K562 (cell line): ENCODE results near the gene MFSD12. TPM values are rescaled to one million over a fixed set of nuclear protein-coding genes. Genes with fewer than 3 reads are reported as not detected.

Experiments used
- ATAC-seq: fragments of 200-7000 bp; cut with Tn5 transposase; 3 replicates; pipeline ENCODE4 v1.9.1; 2020; ENCODE audit warnings: moderate library complexity
- BruUV-seq: library from RNA; stranded (reverse); fragments of 400-500 nt; replicated peaks from 2 replicates; lab custom pipeline; 2021; lab: Mats Ljungman, UMichigan
- CTCF ChIA-PET: fragments of 300-600 bp; formaldehyde crosslinking; extraction: SDS; loops from one replicate; lab custom pipeline; 2021; ENCODE audit warnings: low intra/inter-chr PET ratio; lab: Yijun Ruan, JAX
- POLR2A ChIA-PET: fragments of 300-600, 350-650 bp; sonication (Branson Sonifier 250); formaldehyde crosslinking; extraction: SDS; loops from one replicate; lab custom pipeline; 2021; ENCODE audit warnings: antibody characterized with exemption, inconsistent platforms; lab: Yijun Ruan, JAX
- DNase-seq, 4 experiments: peaks; one replicate each; pipeline versions ENCODE4 v3.0.0 to v3.0.0-alpha.2; 2011 to 2018; ENCODE audit warnings: low spot score in 3 of 4, mixed read lengths in 3 of 4; ENCODE audit errors: extremely low read depth in 1 of 4
- FAIRE-seq: peaks from 2 replicates; lab custom pipeline; 2011; peaks lifted over from hg19 to GRCh38; lab: Jason Lieb, UNC
- H2AFZ ChIP-seq: 2 replicates; pipeline ENCODE4 v1.6.0; 2011; ENCODE audit warnings: low read depth, low read length, control low read depth, inconsistent platforms
- H3K27ac ChIP-seq: fragments of 200-600 bp; 3 replicates; pipeline ENCODE4 v1.8.0; 2011; ENCODE audit warnings: low read depth, mild to moderate bottlenecking, control low read depth, inconsistent platforms, low read length, moderate library complexity, mixed read lengths; ENCODE audit errors: extremely low read depth
- H3K27me3 ChIP-seq, 2 experiments: fragments of 300-600 bp in 1 of 2; 2 replicates in 1 of 2; 3 replicates in 1 of 2; pipeline versions ENCODE4 v1.6.0 to v1.8.0; 2011; ENCODE audit warnings: inconsistent platforms in 2 of 2, low read length in 2 of 2, mild to moderate bottlenecking in 1 of 2, mixed read lengths in 1 of 2, moderate library complexity in 1 of 2; ENCODE audit not compliant: control insufficient read depth in 2 of 2, insufficient read depth in 2 of 2
- H3K36me3 ChIP-seq: fragments of 300-600 bp; 3 replicates; pipeline ENCODE4 v1.8.0; 2011; ENCODE audit warnings: mild to moderate bottlenecking, low read length, inconsistent platforms; ENCODE audit not compliant: control insufficient read depth, insufficient read depth
- H3K4me1 ChIP-seq, 2 experiments: fragments of 200-600 bp in 1 of 2; replicated peaks in 1 of 2; 2 replicates in 1 of 2; 3 replicates in 1 of 2; pipeline versions ENCODE4 v1.5.1 to v1.8.0; 2011; ENCODE audit warnings: inconsistent platforms in 2 of 2, low read length in 2 of 2, mild to moderate bottlenecking in 1 of 2, mixed read lengths in 1 of 2, moderate library complexity in 1 of 2; ENCODE audit not compliant: control insufficient read depth in 2 of 2, insufficient read depth in 2 of 2
- H3K4me2 ChIP-seq: 2 replicates; pipeline ENCODE4 v1.6.1; 2011; ENCODE audit warnings: low read length, control low read depth, inconsistent platforms, mixed read lengths; ENCODE audit not compliant: insufficient read depth
- H3K4me3 ChIP-seq: fragments of 200-600 bp; sonication (generic), shearing (Covaris generic); 2 replicates; pipeline ENCODE4 v1.5.1; 2016; ENCODE audit warnings: control low read depth, inconsistent platforms
- H3K79me2 ChIP-seq: fragments of 200-600 bp; 3 replicates; pipeline ENCODE4 v1.8.0; 2011; ENCODE audit warnings: low read length, inconsistent platforms; ENCODE audit not compliant: control insufficient read depth, insufficient read depth
- H3K9ac ChIP-seq, 2 experiments: 2 replicates each; pipeline versions ENCODE4 v1.6.0 to v1.6.1; 2011; ENCODE audit warnings: low read depth in 2 of 2, low read length in 2 of 2, control low read depth in 1 of 2, inconsistent platforms in 1 of 2, mild to moderate bottlenecking in 1 of 2, mixed read lengths in 1 of 2; ENCODE audit not compliant: insufficient read depth in 1 of 2
- H3K9me1 ChIP-seq: one replicate; pipeline ENCODE4 v1.6.0; 2011; ENCODE audit warnings: inconsistent platforms, mild to moderate bottlenecking, low read length, moderate library complexity; ENCODE audit not compliant: control insufficient read depth, insufficient read depth
- H3K9me3 ChIP-seq: replicated peaks from 2 replicates; pipeline ENCODE4 v1.5.1; 2011; ENCODE audit warnings: low read depth, low read length, inconsistent platforms; ENCODE audit not compliant: control insufficient read depth, insufficient read depth
- H4K20me1 ChIP-seq: replicated peaks from 2 replicates; pipeline ENCODE4 v1.6.1; 2011; ENCODE audit warnings: low read length, inconsistent platforms, mixed read lengths; ENCODE audit not compliant: control insufficient read depth, insufficient read depth
- DACH1 ChIP-seq: fragments of 450-650 bp; IDR thresholded peaks from 2 replicates; pipeline ENCODE4 v1.6.1; 2018; ENCODE audit not compliant: partially characterized antibody
- EGR1 ChIP-seq: fragments of 450-650 bp; conservative IDR thresholded peaks from 2 replicates; pipeline ENCODE4 v1.6.1; 2017; ENCODE audit warnings: mild to moderate bottlenecking
- EHMT2 ChIP-seq: fragments of 450-650 bp; IDR thresholded peaks from 2 replicates; pipeline ENCODE4 v1.6.1; 2018; ENCODE audit warnings: antibody characterized with exemption
- HIVEP1 ChIP-seq: fragments of 250-450 bp; sonication (Bioruptor Pico); IDR thresholded peaks from 2 replicates; pipeline ENCODE4 v1.4.0; 2020; ENCODE audit warnings: mild to moderate bottlenecking
- ILF3 ChIP-seq: fragments of 450-650 bp; IDR thresholded peaks from 2 replicates; pipeline ENCODE4 v1.6.1; 2018; ENCODE audit warnings: antibody characterized with exemption, mild to moderate bottlenecking, moderate library complexity, borderline replicate concordance
- NBN ChIP-seq: fragments of 450-650 bp; IDR thresholded peaks from 2 replicates; pipeline ENCODE4 v1.6.1; 2016; ENCODE audit warnings: low read depth, mild to moderate bottlenecking
- PCBP2 ChIP-seq: fragments of 200-400 bp; formaldehyde crosslinking; IDR thresholded peaks from 2 replicates; pipeline ENCODE4 v1.6.1; 2018; ENCODE audit warnings: low read length, low read depth, mild to moderate bottlenecking, moderate library complexity; ENCODE audit not compliant: poor library complexity, severe bottlenecking
- RBBP5 ChIP-seq: fragments of 200-600 bp; sonication (generic); IDR thresholded peaks from 2 replicates; pipeline ENCODE4 v1.6.1; 2012; ENCODE audit warnings: borderline replicate concordance, mild to moderate bottlenecking, low read length, control low read depth, inconsistent platforms; ENCODE audit not compliant: insufficient read depth, poor library complexity, severe bottlenecking
- RHOXF2B ChIP-seq: fragments of 250-450 bp; sonication (Bioruptor Pico); conservative IDR thresholded peaks from 2 replicates; pipeline ENCODE4 v1.5.1; 2021
- TARDBP ChIP-seq: fragments of 450-650 bp; IDR thresholded peaks from 2 replicates; pipeline ENCODE4 v1.6.1; 2016
- ZEB2 ChIP-seq: fragments of 450-650 bp; IDR thresholded peaks from 2 replicates; pipeline ENCODE4 v1.6.1; 2016
- ZNF121 ChIP-seq: sonication (generic); formaldehyde crosslinking; conservative IDR thresholded peaks from 2 replicates; pipeline ENCODE4 v1.8.0; 2022; ENCODE audit warnings: missing genetic modification reagents
- ZNF778 ChIP-seq: fragments of 450-650 bp; formaldehyde crosslinking; IDR thresholded peaks from 2 replicates; pipeline ENCODE4 v1.4.0; 2020; ENCODE audit warnings: mild to moderate bottlenecking, moderate library complexity
- WGBS: fragments of 100-300 bp; shearing (Covaris generic); methylation state at CpG from one replicate; pipeline ENCODE4 v1.1.6; 2016; ENCODE audit warnings: low coverage, mixed read lengths; ENCODE audit not compliant: insufficient coverage; ENCODE audit errors: missing lambda C conversion rate; 5-methylcytosine and 5-hydroxymethylcytosine counted together
- in situ Hi-C: fragments of 300-500 bp; cut with MboI; formaldehyde crosslinking; loops from 4 replicates; pipeline ENCODE4 v1.15.0; 2018; ENCODE audit warnings: inconsistent platforms, mixed read lengths
- intact Hi-C: fragments of 100-400 bp; cut with micrococcal nuclease; formaldehyde crosslinking; loops from 2 replicates; pipeline ENCODE4 v1.14.2; 2022
- polyA plus RNA-seq, 8 experiments: library from polyadenylated mRNA; depleted of rRNA in 4 of 8; stranded (reverse) in 5 of 8; unstranded in 3 of 8; fragments of >200 nt; fragmentation: Nextera tagmentation in 2 of 8; fragmentation: Illumina TruSeq in 1 of 8; extraction: Ambion mirVana in 2 of 8; extraction: Trizol in 1 of 8; gene quantifications; 2 replicates each; pipeline versions ENCODE4 v1.2.1 to v1.2.3, GENCODE V29; 2011 to 2014; ENCODE audit warnings: inconsistent platforms in 1 of 8, missing spikeins in 1 of 8
- total RNA-seq, 7 experiments: library from RNA; depleted of rRNA in 6 of 7; stranded (reverse); fragments of >200 nt in 6 of 7; fragmentation: Illumina TruSeq in 2 of 7; extraction: Trizol in 2 of 7; gene quantifications; 2 replicates each; pipeline versions ENCODE4 v1.2.1 to v1.2.3, GENCODE V29; 2011 to 2021; ENCODE audit warnings: low replicate concordance in 1 of 7
- TF ChIP-seq, protein P1 (sequence below): sonication (generic); formaldehyde crosslinking; IDR thresholded peaks from 2 replicates; pipeline ENCODE4 v1.8.1; 2023; ENCODE audit warnings: mild to moderate bottlenecking, missing genetic modification reagents
- TF ChIP-seq, protein P2 (sequence below): sonication (generic); formaldehyde crosslinking; IDR thresholded peaks from 2 replicates; pipeline ENCODE4 v1.8.1; 2022; ENCODE audit warnings: missing genetic modification reagents
- TF ChIP-seq, protein P3 (sequence below), 2 experiments: fragments of 200-800 bp in 1 of 2; sonication (Bioruptor generic) in 1 of 2; sonication (generic) in 1 of 2; formaldehyde crosslinking in 1 of 2; IDR thresholded peaks in 1 of 2; conservative IDR thresholded peaks in 1 of 2; 2 replicates each; pipeline versions ENCODE4 v1.5.0 to v1.6.1; 2016 to 2020; ENCODE audit warnings: missing compliant biosample characterization in 1 of 2, missing genetic modification characterization in 1 of 2, missing genetic modification reagents in 1 of 2

MFSD12 gene
- total and polyA plus RNA-seq, 9 of the 15 experiments (the other 6 are each of a cell fraction or from before 2014, with no cell fraction given) = 0.69 to 112 (median 31.8) TPM

DNA sequence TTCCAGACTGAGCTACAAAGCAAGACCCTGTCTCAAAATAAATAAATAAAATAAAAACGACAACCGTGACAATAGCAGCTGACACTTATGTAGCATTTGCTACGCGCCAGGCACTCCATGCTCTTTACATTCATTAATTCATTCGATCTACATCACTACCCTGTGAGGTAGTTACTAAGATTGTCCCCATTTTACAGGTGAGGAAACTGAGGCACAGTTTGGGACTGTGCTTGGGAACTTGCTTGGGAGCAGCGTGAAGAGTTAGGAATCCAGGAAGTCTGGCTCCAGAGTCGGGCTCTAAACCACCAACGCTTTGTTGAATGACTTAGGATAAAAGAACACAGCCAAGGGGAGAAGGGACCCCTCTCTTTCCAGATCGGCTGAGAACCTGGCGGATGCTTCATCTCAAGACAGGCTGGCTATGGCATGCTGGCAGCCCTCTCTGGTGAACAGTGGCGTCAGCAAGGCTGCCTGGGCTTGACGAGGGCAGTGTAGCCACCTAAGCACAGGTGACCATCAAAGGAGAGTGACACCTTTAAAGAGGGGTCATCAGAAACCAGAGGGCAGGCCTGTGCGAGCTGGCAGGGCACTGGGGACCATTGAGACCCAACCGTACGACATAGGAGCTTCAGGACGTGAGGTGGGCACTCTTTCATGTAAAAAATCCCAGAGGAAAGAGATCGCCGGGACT is 57.5 kb downstream of the MFSD12 start:
- WGBS = 15% methylated on average over 18 of the region's 18 CpGs
- peak overlapping the region; percentile 100 for H2AFZ ChIP-seq
- DNase-seq (no peak), ATAC-seq (peak; percentile 27), FAIRE-seq (no peak)
- peak overlapping the region; percentile 100 for H3K4me2 ChIP-seq
- POLR2A ChIA-PET = interaction anchor here (0.6 to 2.0 kb wide), 4 partner anchors 18 to 263 kb away, joined by 3 to 9 read pairs (median 6); partner anchors contain the start of genes MRPL54 and SMIM24
- intact Hi-C loops (no loop called here), in situ Hi-C loops (no loop called here)
- H3K27ac ChIP-seq = peak overlapping the region; percentile 100
- TSS peak; percentile 67 for BruUV-seq
- CTCF ChIA-PET = no interaction called here
- peak overlapping the region; percentile 85 for H3K4me3 ChIP-seq
- peak overlapping the region; percentile 98 to 99 for H3K9ac ChIP-seq
- H3K4me1 ChIP-seq = peaks cover 18 to 26% of the 10 kb centered on the region in 2 experiments; a peak in 4 of 5 replicates
- H3K9me3 ChIP-seq = no peaks in the 10 kb centered on the region
- H3K36me3 ChIP-seq = peaks cover 36% of the 10 kb centered on the region
- no peaks in the 10 kb centered on the region for H3K9me1 ChIP-seq
- H3K79me2 ChIP-seq = peaks cover 38% of the 10 kb centered on the region
- H3K27me3 ChIP-seq = no peaks in the 10 kb centered on the region
- no peaks in the 10 kb centered on the region for H4K20me1 ChIP-seq
- TF ChIP-seq DACH1 (no peak), RHOXF2B (no peak), ILF3 (no peak), ZNF121 (CRISPR knock-in tag) (no peak), EHMT2 (no peak), RBBP5 (no peak), HIVEP1 (CRISPR knock-in tag) (no peak), PCBP2 (no peak), EGR1 (no peak), ZNF778 (no peak), TARDBP (no peak), NBN (no peak), ZEB2 (no peak)
- TF ChIP-seq, protein P1, sequence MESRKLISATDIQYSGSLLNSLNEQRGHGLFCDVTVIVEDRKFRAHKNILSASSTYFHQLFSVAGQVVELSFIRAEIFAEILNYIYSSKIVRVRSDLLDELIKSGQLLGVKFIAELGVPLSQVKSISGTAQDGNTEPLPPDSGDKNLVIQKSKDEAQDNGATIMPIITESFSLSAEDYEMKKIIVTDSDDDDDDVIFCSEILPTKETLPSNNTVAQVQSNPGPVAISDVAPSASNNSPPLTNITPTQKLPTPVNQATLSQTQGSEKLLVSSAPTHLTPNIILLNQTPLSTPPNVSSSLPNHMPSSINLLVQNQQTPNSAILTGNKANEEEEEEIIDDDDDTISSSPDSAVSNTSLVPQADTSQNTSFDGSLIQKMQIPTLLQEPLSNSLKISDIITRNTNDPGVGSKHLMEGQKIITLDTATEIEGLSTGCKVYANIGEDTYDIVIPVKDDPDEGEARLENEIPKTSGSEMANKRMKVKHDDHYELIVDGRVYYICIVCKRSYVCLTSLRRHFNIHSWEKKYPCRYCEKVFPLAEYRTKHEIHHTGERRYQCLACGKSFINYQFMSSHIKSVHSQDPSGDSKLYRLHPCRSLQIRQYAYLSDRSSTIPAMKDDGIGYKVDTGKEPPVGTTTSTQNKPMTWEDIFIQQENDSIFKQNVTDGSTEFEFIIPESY (CRISPR knock-in tag) = no peak
- TF ChIP-seq, protein P2, sequence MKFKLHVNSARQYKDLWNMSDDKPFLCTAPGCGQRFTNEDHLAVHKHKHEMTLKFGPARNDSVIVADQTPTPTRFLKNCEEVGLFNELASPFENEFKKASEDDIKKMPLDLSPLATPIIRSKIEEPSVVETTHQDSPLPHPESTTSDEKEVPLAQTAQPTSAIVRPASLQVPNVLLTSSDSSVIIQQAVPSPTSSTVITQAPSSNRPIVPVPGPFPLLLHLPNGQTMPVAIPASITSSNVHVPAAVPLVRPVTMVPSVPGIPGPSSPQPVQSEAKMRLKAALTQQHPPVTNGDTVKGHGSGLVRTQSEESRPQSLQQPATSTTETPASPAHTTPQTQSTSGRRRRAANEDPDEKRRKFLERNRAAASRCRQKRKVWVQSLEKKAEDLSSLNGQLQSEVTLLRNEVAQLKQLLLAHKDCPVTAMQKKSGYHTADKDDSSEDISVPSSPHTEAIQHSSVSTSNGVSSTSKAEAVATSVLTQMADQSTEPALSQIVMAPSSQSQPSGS = no peak
- TF ChIP-seq, protein P3, sequence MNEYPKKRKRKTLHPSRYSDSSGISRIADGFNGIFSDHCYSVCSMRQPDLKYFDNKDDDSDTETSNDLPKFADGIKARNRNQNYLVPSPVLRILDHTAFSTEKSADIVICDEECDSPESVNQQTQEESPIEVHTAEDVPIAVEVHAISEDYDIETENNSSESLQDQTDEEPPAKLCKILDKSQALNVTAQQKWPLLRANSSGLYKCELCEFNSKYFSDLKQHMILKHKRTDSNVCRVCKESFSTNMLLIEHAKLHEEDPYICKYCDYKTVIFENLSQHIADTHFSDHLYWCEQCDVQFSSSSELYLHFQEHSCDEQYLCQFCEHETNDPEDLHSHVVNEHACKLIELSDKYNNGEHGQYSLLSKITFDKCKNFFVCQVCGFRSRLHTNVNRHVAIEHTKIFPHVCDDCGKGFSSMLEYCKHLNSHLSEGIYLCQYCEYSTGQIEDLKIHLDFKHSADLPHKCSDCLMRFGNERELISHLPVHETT (CRISPR knock-in tag; conservative IDR thresholded peaks at IDR 0.05 in 1 of 2, IDR thresholded peaks at IDR 0.05 in 1 of 2) = no peak
